GM12892 (cell line): Measurements from ENCODE around the gene DYNC1H1.

ENCODE experiments used
- POLR2A ChIP-seq: IDR thresholded peaks from 2 replicates; pipeline ENCODE4 v1.6.1; 2011; ENCODE audit warnings: low read depth, low read length, control low read depth
- POLR2AphosphoS5 ChIP-seq: IDR thresholded peaks from 2 replicates; pipeline ENCODE4 v1.6.1; 2011; ENCODE audit warnings: low read depth, low read length, control low read depth
- TAF1 ChIP-seq: IDR thresholded peaks from 2 replicates; pipeline ENCODE4 v1.6.1; 2011; ENCODE audit warnings: low read depth, mild to moderate bottlenecking, control low read depth, low read length, borderline replicate concordance

- TF ChIP-seq POLR2AphosphoS5 (no peak), TAF1 (no peak), POLR2A (no peak)
Measured at GRCh38 chr14:101922866-101923265, 41.5 kb upstream of the DYNC1H1 start.
